Breast epithelium (tissue), 4 donors: Measurements from ENCODE around the gene GTPBP1. TPM values are rescaled to one million over a fixed set of nuclear protein-coding genes. Genes with fewer than 3 reads are reported as not detected.

ENCODE experiments used
- DNase-seq, 2 donors: peaks; one replicate each; pipeline ENCODE4 v3.0.0-alpha.2; 2019; ENCODE audit warnings: low spot score in 2 of 2
- H3K27ac ChIP-seq, 2 donors: fragments of 200-600 bp; sonication (generic) in 1 of 2; one replicate each; pipeline ENCODE4 v1.5.1; 2016 to 2019; ENCODE audit warnings: mild to moderate bottlenecking in 1 of 2
- H3K27me3 ChIP-seq, 2 donors: fragments of 200-600 bp; sonication (generic) in 1 of 2; one replicate each; pipeline versions ENCODE4 v1.5.1 to v1.6.0; 2017 to 2019; ENCODE audit warnings: control low read depth in 1 of 2, mild to moderate bottlenecking in 1 of 2
- H3K36me3 ChIP-seq: fragments of 200-600 bp; one replicate; pipeline ENCODE4 v1.5.1; 2019
- H3K4me1 ChIP-seq, 2 donors: fragments of 200-600 bp; sonication (generic); one replicate each; pipeline ENCODE4 v1.5.1; 2016 to 2019; ENCODE audit warnings: control low read depth in 1 of 2
- H3K4me3 ChIP-seq, 3 donors: fragments of 200-600 bp; sonication (generic); 1 replicate in 2 of 3; 2 replicates in 1 of 3; pipeline ENCODE4 v1.5.1; 2016 to 2019; ENCODE audit warnings: mild to moderate bottlenecking in 3 of 3, moderate library complexity in 2 of 3
- H3K9me3 ChIP-seq, 2 donors: fragments of 200-600 bp; sonication (generic) in 1 of 2; one replicate each; pipeline ENCODE4 v1.5.1; 2016 to 2019; ENCODE audit warnings: control low read depth in 1 of 2
- CTCF ChIP-seq, 3 donors: fragments of 450-650 bp; IDR thresholded peaks; one replicate each; pipeline ENCODE4 v1.5.1; 2016 to 2017; ENCODE audit warnings: antibody characterized with exemption in 3 of 3, mild to moderate bottlenecking in 3 of 3, moderate library complexity in 3 of 3
- POLR2A ChIP-seq: fragments of 450-650 bp; IDR thresholded peaks from one replicate; pipeline ENCODE4 v1.6.1; 2016; ENCODE audit warnings: antibody characterized with exemption, mild to moderate bottlenecking, moderate library complexity
- POLR2AphosphoS5 ChIP-seq, 3 donors: sonication (generic); formaldehyde crosslinking; IDR thresholded peaks; one replicate each; pipeline ENCODE4 v1.6.1; 2017; ENCODE audit warnings: antibody characterized with exemption in 3 of 3
- intact Hi-C: fragments of 100-400 bp; cut with DNase I; formaldehyde crosslinking; loops from one replicate; pipeline ENCODE4 v1.15.1; 2023; ENCODE audit warnings: low total_unique reads
- total RNA-seq, 3 donors: library from RNA; depleted of rRNA; stranded (reverse); fragments of >200 nt; gene quantifications; one replicate each; pipeline ENCODE4 v1.1.0, GENCODE V29; 2016

The GTPBP1 gene
- total RNA-seq, 3 donors from 2014 or later, result 32.3 to 58.7 (median 56.9) TPM

GRCh38 chr22:38734421-38735100, 28.8 kb downstream of the GTPBP1 start:
- TF ChIP-seq CTCF (IDR thresholded peaks at IDR 0.05) (no peak), POLR2A (no peak), POLR2AphosphoS5 (IDR thresholded peaks at IDR 0.05) (no peak)
- no peak for DNase-seq
- intact Hi-C loops, result loop anchor here (5.0 kb wide), 1 partner anchor 558 kb away; no protein-coding TSS in a partner anchor

GRCh38 chr22:38735126-38735464, 29.4 kb downstream of the GTPBP1 start:
- no peak for TF ChIP-seq CTCF (IDR thresholded peaks at IDR 0.05)
- no peak for TF ChIP-seq POLR2AphosphoS5 (IDR thresholded peaks at IDR 0.05)
- TF ChIP-seq POLR2A, result no peak
- H3K4me3 ChIP-seq, result no peak overlapping the region
- no peaks in the 10 kb centered on the region for H3K27me3 ChIP-seq
- no peaks in the 10 kb centered on the region for H3K9me3 ChIP-seq
- peaks cover 12 to 20% of the 10 kb centered on the region in 2 donors for H3K4me1 ChIP-seq
- no peak for DNase-seq
- peaks cover 23% of the 10 kb centered on the region for H3K36me3 ChIP-seq
- intact Hi-C loops, result no loop called here
- H3K27ac ChIP-seq, result peak overlapping the region; percentile 52 to 81

More at GRCh38 chr22:38734421-38735100, 28.8 kb downstream of the GTPBP1 start:
- Histone ChIP-seq H3K4me1 (peaks cover 12 to 20% of the 10 kb centered on the region in 2 donors), H3K4me3 (no peak overlapping the region), H3K27me3 (no peaks in the 10 kb centered on the region), H3K36me3 (peaks cover 28% of the 10 kb centered on the region), H3K27ac (peak overlapping the region; percentile 81 to 87), H3K9me3 (no peaks in the 10 kb centered on the region)

- TF ChIP-seq POLR2A (no peak), POLR2AphosphoS5 (IDR thresholded peaks at IDR 0.05) (no peak), CTCF (IDR thresholded peaks at IDR 0.05) (no peak)
- H3K27me3 ChIP-seq, result no peaks in the 10 kb centered on the region
- no peak overlapping the region for H3K4me3 ChIP-seq
- peak overlapping the region; percentile 52 to 81 for H3K27ac ChIP-seq
- peaks cover 23% of the 10 kb centered on the region for H3K36me3 ChIP-seq
- no peak for DNase-seq
- H3K9me3 ChIP-seq, result no peaks in the 10 kb centered on the region
- intact Hi-C loops, result no loop called here
- H3K4me1 ChIP-seq, result peaks cover 12 to 20% of the 10 kb centered on the region in 2 donors
Observed at GRCh38 chr22:38735465-38736256, 29.9 kb downstream of the GTPBP1 start.

- intact Hi-C loops, result no loop called here
- Histone ChIP-seq H3K36me3 (peaks cover 29% of the 10 kb centered on the region), H3K9me3 (no peaks in the 10 kb centered on the region), H3K4me1 (peaks cover 12 to 20% of the 10 kb centered on the region in 2 donors), H3K27ac (peak overlapping the region in 1 of 2 donors; percentile 81), H3K4me3 (no peak overlapping the region), H3K27me3 (no peaks in the 10 kb centered on the region)
- no peak for TF ChIP-seq POLR2AphosphoS5 (IDR thresholded peaks at IDR 0.05)
- no peak for TF ChIP-seq CTCF (IDR thresholded peaks at IDR 0.05)
- TF ChIP-seq POLR2A, result no peak
- DNase-seq, result no peak
Observed at GRCh38 chr22:38736257-38736570, 30.5 kb downstream of the GTPBP1 start.
